ENCODE results near the gene CLDN24.

- TF ChIP-seq EZH2 (optimal IDR thresholded peaks at IDR 0.05; ENCODE audit: low read depth, low read length): no peak
- no peak for TF ChIP-seq CTCF (IDR thresholded peaks at IDR 0.05; ENCODE audit: low read length)
- no peak for TF ChIP-seq EZH2phosphoT487 (IDR thresholded peaks at IDR 0.05; ENCODE audit: low read length)
Measured at GRCh38 chr4:183348136-183348535, 25.9 kb upstream of the CLDN24 start.
